Uterus (tissue), 4 donors: ENCODE measurements around the gene ZNF618. TPM values are rescaled to one million over a fixed set of nuclear protein-coding genes. Genes with fewer than 3 reads are reported as not detected.
A peak's percentile ranks its signal among the peaks of the same experiment; 100 is the strongest.

ENCODE experiments used
- DNase-seq, 2 donors: peaks; one replicate each; pipeline ENCODE4 v3.0.0-alpha.2; 2019 to 2020
- H3K27ac ChIP-seq, 2 donors: fragments of 200-600 bp; sonication (generic); 1 replicate in 1 of 2; 2 replicates in 1 of 2; pipeline ENCODE4 v1.5.1; 2016 to 2018
- H3K27me3 ChIP-seq, 2 donors: fragments of 200-600 bp; sonication (generic); one replicate each; pipeline ENCODE4 v1.5.1; 2018 to 2019; ENCODE audit warnings: control low read depth in 1 of 2
- H3K36me3 ChIP-seq, 2 donors: fragments of 200-600 bp; sonication (generic); one replicate each; pipeline ENCODE4 v1.5.1; 2019; ENCODE audit warnings: control low read depth in 1 of 2
- H3K4me1 ChIP-seq, 2 donors: fragments of 200-600 bp; sonication (generic); one replicate each; pipeline ENCODE4 v1.5.1; 2018 to 2019; ENCODE audit warnings: control low read depth in 1 of 2
- H3K4me3 ChIP-seq, 2 donors: fragments of 200-600 bp; sonication (generic); 1 replicate in 1 of 2; 2 replicates in 1 of 2; pipeline ENCODE4 v1.5.1; 2018 to 2019; ENCODE audit warnings: mild to moderate bottlenecking in 1 of 2
- H3K9me3 ChIP-seq, 2 donors: fragments of 200-600 bp; sonication (generic); one replicate each; pipeline ENCODE4 v1.5.1; 2019; ENCODE audit warnings: control low read depth in 1 of 2
- POLR2A ChIP-seq, 2 donors: fragments of 450-650 bp; IDR thresholded peaks; one replicate each; pipeline ENCODE4 v1.6.1; 2016; ENCODE audit warnings: antibody characterized with exemption in 2 of 2, mild to moderate bottlenecking in 1 of 2, moderate library complexity in 1 of 2
- intact Hi-C: fragments of 100-400 bp; cut with DNase I; formaldehyde crosslinking; loops from one replicate; pipeline ENCODE4 v1.15.1; 2023; ENCODE audit warnings: low total_unique reads
- total RNA-seq, 4 donors: library from RNA; depleted of rRNA in 3 of 4; stranded (reverse); fragments of >200 nt in 3 of 4; gene quantifications; one replicate each; pipeline versions ENCODE4 v1.1.0 to v1.2.4, GENCODE V29; 2014 to 2023
- TF ChIP-seq, protein P1 (sequence below), 4 experiments: fragments of 200-600 bp in 2 of 4; fragments of 450-650 bp in 2 of 4; sonication (generic) in 2 of 4; IDR thresholded peaks; one replicate each; pipeline ENCODE4 v1.5.1; 2016 to 2019; ENCODE audit warnings: antibody characterized with exemption in 4 of 4, mild to moderate bottlenecking in 2 of 4, moderate library complexity in 1 of 4
- donor health status: DM: yes; HTN: yes; CAD: no.

Gene ZNF618
- total RNA-seq, 4 donors from 2014 or later: 3.8 to 24.2 (median 12.3) TPM

- H3K36me3 ChIP-seq: no peaks in the 10 kb centered on the region
- H3K27me3 ChIP-seq: no peaks in the 10 kb centered on the region
- H3K9me3 ChIP-seq: no peaks in the 10 kb centered on the region
- DNase-seq: no peak
- no peak for TF ChIP-seq POLR2A (IDR thresholded peaks at IDR 0.05)
- TF ChIP-seq, protein P1, sequence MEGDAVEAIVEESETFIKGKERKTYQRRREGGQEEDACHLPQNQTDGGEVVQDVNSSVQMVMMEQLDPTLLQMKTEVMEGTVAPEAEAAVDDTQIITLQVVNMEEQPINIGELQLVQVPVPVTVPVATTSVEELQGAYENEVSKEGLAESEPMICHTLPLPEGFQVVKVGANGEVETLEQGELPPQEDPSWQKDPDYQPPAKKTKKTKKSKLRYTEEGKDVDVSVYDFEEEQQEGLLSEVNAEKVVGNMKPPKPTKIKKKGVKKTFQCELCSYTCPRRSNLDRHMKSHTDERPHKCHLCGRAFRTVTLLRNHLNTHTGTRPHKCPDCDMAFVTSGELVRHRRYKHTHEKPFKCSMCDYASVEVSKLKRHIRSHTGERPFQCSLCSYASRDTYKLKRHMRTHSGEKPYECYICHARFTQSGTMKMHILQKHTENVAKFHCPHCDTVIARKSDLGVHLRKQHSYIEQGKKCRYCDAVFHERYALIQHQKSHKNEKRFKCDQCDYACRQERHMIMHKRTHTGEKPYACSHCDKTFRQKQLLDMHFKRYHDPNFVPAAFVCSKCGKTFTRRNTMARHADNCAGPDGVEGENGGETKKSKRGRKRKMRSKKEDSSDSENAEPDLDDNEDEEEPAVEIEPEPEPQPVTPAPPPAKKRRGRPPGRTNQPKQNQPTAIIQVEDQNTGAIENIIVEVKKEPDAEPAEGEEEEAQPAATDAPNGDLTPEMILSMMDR (IDR thresholded peaks at IDR 0.05): no peak
- no peak overlapping the region for H3K4me3 ChIP-seq
- no peaks in the 10 kb centered on the region for H3K4me1 ChIP-seq
- no peak overlapping the region for H3K27ac ChIP-seq
- intact Hi-C loops: no loop called here
Observed at GRCh38 chr9:113882181-113882580, 6.1 kb downstream of the ZNF618 start.

DNA sequence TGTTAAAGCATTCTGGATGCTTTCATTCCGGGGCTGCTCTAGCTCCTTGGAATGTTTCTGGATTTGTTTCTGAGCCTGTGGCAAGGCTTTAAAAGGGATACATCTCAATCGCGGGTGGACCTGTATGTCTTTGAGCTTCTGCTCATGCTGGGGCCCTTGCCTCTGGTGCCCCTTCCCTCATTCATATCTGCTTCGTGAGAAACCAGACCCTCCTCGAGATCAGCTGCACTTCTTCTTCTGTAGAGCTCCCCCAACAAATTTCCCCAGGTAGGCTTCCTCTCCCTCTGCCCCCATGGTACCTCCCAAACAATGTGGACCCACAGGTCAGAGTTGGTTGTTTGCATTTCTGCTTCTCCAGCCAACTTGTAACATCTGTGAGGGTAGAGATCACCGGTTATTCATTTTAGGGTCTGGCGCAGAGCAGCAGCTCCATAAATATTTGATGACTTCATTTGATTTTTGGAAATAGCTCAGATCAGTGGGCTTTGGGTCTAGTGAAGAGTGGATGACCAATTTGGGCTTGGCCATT lies 6.6 kb downstream of the ZNF618 start:
- no peak overlapping the region for H3K4me3 ChIP-seq
- no peak overlapping the region for H3K27ac ChIP-seq
- peaks cover under 1 to 4% of the 10 kb centered on the region in 2 donors for H3K4me1 ChIP-seq
- no peak for DNase-seq
- H3K9me3 ChIP-seq: no peaks in the 10 kb centered on the region
- no peaks in the 10 kb centered on the region for H3K36me3 ChIP-seq
- no peak for TF ChIP-seq POLR2A (IDR thresholded peaks at IDR 0.05)
- TF ChIP-seq, protein P1 (IDR thresholded peaks at IDR 0.05): no peak
- H3K27me3 ChIP-seq: no peaks in the 10 kb centered on the region
- intact Hi-C loops: no loop called here

DNA sequence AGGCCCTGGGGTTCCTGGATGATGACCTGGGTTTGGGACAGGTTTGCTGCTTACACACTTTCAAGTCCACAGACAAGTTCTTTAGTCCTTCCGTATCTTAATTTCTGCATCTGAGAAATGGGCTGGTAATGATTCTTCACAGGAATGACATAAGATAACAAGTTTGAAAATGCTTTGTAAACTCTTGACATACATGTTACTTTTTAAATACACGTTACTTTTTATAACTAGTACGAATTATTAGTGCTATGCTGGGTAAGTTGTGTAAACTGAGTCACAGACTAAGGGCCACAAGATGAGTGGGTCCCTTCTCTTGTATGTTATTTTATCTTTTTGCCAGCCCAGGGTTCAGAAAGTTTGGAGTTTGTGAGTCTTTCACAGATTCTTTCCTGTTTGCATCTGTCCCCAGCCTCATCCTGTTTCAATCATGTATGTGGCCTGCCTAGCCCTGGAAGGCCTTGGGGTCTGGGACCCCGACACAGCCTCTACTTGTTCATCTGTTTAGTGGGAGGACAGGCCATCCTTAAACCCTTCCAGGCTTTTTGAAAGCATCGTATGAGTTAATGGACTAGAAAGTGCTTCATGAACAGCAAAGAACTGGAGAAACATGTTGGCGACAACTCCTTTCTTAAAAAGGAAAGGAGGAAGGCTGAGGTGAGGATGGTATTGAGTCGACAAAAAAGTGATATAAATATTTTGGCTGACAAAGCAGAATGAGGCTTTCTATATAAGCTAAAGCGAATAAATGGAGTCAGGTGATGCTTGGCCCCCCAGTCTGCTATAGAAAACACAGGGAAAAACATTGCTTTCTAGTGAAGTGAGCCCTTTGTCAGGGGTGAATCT lies 9.3 kb downstream of the ZNF618 start:
- DNase-seq: no peak
- H3K27me3 ChIP-seq: no peaks in the 10 kb centered on the region
- H3K27ac ChIP-seq: peak overlapping the region; percentile 53 to 78
- H3K9me3 ChIP-seq: no peaks in the 10 kb centered on the region
- TF ChIP-seq, protein P1 (IDR thresholded peaks at IDR 0.05): no peak
- TF ChIP-seq POLR2A (IDR thresholded peaks at IDR 0.05): no peak
- peaks cover 4 to 7% of the 10 kb centered on the region in 2 donors for H3K4me1 ChIP-seq
- H3K36me3 ChIP-seq: no peaks in the 10 kb centered on the region
- peak overlapping the region in 1 of 2 donors; percentile 20 for H3K4me3 ChIP-seq
- intact Hi-C loops: no loop called here

GRCh38 chr9:113886026-113886369 lies 9.9 kb downstream of the ZNF618 start:
- peak; percentile 47 to 48 for DNase-seq
- no peak for TF ChIP-seq POLR2A (IDR thresholded peaks at IDR 0.05)
- TF ChIP-seq, protein P1 (IDR thresholded peaks at IDR 0.05): no peak
- H3K9me3 ChIP-seq: no peaks in the 10 kb centered on the region
- intact Hi-C loops: no loop called here
- H3K4me3 ChIP-seq: peak overlapping the region; percentile 20 to 36
- H3K4me1 ChIP-seq: peaks cover 4 to 7% of the 10 kb centered on the region in 2 donors
- H3K27me3 ChIP-seq: no peaks in the 10 kb centered on the region
- peak overlapping the region; percentile 53 to 78 for H3K27ac ChIP-seq
- no peaks in the 10 kb centered on the region for H3K36me3 ChIP-seq

DNA sequence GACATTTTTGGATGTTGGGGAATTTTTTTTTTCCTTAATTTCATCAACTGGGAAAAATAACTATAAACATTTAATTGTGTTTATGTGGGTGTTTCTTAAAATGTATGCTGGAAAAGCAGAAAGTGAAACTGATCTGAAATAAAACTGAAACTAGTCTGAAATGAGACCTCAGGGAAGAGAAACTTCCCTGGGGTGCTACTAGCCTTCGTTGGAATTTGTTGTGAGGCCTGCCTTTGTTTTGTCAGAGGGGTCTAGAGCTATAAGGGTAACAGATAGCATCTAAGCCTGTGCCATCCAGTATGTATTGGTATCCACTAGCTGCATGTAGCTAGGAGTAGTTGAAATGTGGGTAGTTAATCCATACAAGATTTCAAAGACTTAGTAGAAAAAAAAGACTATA lies 10.4 kb downstream of the ZNF618 start:
- TF ChIP-seq, protein P1 (IDR thresholded peaks at IDR 0.05): no peak
- TF ChIP-seq POLR2A (IDR thresholded peaks at IDR 0.05): no peak
- no peaks in the 10 kb centered on the region for H3K27me3 ChIP-seq
- H3K36me3 ChIP-seq: no peaks in the 10 kb centered on the region
- peak overlapping the region; percentile 20 to 36 for H3K4me3 ChIP-seq
- peaks cover 4 to 7% of the 10 kb centered on the region in 2 donors for H3K4me1 ChIP-seq
- no peaks in the 10 kb centered on the region for H3K9me3 ChIP-seq
- DNase-seq: no peak
- H3K27ac ChIP-seq: peak overlapping the region; percentile 53 to 78
- intact Hi-C loops: no loop called here
